ENCODE measurements around the gene SLC35F1. TPM values are rescaled to one million over a fixed set of nuclear protein-coding genes. Genes with fewer than 3 reads are reported as not detected.

Gene SLC35F1
- total RNA-seq, 1 donor from 2014 or later: not detected

DNA sequence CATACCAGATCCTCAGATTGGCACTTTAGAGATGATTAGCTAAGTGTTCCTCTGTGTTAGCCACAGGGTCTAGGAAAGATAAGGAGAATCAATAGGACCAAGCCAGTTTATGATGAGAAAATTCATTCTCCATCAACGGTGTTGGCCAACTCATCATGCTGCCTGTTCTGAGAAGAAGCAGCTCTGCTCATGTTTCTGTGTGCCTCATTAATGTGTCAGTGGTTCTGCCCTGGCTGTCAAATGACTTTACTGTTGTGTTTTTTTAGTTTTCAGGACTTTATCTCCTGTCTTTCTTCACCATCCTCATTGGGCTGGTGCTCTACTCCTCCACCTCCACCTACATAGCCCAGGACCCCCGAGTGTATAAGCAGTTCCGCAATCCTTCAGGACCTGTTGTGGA, 406.7 kb downstream of the SLC35F1 start:
- peaks cover 0 to 35% of the 10 kb centered on the region in 2 donors for H3K4me1 ChIP-seq
- peak overlapping the region; percentile 83 to 91 for H3K27ac ChIP-seq

DNA sequence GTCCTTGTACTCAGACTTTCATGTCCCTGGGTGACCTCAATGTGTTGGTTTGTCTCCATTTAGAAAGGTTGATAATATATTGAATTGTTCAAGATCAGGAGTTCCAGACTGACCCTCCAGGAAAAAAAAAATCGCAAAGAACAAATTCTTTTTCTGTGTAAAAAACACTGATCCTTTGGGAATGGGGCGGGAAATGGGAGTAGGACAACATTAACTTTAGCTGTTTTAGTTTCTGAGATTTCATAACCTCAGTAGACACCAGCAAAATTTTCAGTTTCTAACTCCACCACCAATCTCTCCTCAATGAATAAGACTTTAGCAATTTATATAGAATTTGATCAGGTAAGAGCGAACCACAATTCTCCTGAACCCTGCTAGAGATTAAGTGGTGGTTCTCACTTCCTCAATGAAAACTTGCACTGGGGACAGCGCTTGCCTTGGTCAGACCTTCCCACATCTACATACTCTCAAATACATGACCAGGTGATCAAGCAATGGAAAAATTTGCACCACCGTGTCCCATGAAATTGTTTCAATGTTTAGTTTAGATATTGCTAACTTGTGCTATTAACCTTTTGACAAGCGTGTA, 409.8 kb downstream of the SLC35F1 start:
- intact Hi-C loops (cut with DNase I): loop anchor here (1.0 kb wide), 1 partner anchor 20 kb away; no protein-coding TSS in a partner anchor
- no peak for DNase-seq (ENCODE audit: low spot score in 2 of 2)
- peak overlapping the region; percentile 83 to 91 for H3K27ac ChIP-seq
- H3K4me1 ChIP-seq: peaks cover 5 to 62% of the 10 kb centered on the region in 2 donors
- H3K36me3 ChIP-seq: no peaks in the 10 kb centered on the region
- no peaks in the 10 kb centered on the region for H3K27me3 ChIP-seq
- H3K4me3 ChIP-seq: peak overlapping the region; percentile 13 to 23
- TF ChIP-seq, protein P1, sequence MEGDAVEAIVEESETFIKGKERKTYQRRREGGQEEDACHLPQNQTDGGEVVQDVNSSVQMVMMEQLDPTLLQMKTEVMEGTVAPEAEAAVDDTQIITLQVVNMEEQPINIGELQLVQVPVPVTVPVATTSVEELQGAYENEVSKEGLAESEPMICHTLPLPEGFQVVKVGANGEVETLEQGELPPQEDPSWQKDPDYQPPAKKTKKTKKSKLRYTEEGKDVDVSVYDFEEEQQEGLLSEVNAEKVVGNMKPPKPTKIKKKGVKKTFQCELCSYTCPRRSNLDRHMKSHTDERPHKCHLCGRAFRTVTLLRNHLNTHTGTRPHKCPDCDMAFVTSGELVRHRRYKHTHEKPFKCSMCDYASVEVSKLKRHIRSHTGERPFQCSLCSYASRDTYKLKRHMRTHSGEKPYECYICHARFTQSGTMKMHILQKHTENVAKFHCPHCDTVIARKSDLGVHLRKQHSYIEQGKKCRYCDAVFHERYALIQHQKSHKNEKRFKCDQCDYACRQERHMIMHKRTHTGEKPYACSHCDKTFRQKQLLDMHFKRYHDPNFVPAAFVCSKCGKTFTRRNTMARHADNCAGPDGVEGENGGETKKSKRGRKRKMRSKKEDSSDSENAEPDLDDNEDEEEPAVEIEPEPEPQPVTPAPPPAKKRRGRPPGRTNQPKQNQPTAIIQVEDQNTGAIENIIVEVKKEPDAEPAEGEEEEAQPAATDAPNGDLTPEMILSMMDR (IDR thresholded peaks at IDR 0.05): no peak
- H3K9me3 ChIP-seq: no peaks in the 10 kb centered on the region

More for the DNA sequence above, 406.7 kb downstream of the SLC35F1 start:
- intact Hi-C loops (cut with DNase I): no loop called here
- Histone ChIP-seq H3K27me3 (no peaks in the 10 kb centered on the region), H3K36me3 (no peaks in the 10 kb centered on the region), H3K4me3 (no peak overlapping the region), H3K9me3 (no peaks in the 10 kb centered on the region)
- TF ChIP-seq, protein P1 (IDR thresholded peaks at IDR 0.05): no peak
- no peak for DNase-seq (ENCODE audit: low spot score in 2 of 2)

DNA sequence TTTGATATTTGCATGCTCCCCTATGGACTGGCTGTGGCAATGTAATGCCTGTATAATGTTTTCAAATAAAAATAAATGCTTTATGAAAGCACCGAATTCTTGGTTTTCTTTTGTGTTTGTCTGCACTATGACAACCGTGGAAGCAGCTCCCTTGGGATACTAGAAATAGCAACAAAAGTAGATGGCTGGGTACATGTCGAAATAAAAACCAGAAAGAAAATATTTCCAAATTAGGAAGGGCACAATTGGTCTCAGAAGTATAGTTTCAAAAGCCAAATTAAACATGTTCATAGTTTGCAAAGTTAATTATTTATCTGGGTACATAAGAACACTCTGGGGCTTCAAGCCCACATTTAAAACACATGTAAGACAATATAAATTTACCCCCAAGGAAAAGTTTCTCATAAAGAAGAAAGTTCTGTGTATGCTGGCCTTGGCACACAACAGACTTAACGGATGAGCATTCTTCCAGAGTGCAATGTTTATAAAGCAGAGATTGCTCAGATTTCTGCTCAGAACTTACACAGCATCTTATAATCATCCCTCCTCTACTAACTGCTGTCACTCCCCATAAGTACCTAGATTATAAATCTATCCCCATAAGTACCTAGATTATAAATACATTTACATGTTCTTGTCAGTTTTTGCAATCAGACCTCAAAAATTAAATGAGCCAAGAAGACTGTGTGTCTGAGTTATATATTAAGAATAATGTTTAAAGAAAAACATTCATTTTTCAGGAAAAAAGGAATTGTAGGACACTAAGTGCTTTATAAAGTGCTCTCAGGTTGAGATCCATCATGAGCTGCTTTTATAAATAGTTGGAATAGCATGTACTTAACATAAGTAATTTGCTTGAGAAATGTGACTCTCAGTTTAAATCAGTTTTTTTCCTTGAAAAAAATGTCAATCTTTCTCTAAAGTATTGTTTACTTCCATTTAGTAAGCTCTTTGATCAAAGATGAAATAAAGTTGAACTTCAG, 410.8 kb downstream of the SLC35F1 start:
- TF ChIP-seq, protein P1 (IDR thresholded peaks at IDR 0.05): no peak
- H3K9me3 ChIP-seq: no peaks in the 10 kb centered on the region
- H3K4me3 ChIP-seq: peak overlapping the region; percentile 13 to 23
- no peaks in the 10 kb centered on the region for H3K36me3 ChIP-seq
- intact Hi-C loops (cut with DNase I): loop anchor here (1.0 kb wide), 1 partner anchor 21 kb away; no protein-coding TSS in a partner anchor
- DNase-seq (ENCODE audit: low spot score in 2 of 2): peak in 1 of 2 donors; percentile 65
- H3K4me1 ChIP-seq: peaks cover 5 to 62% of the 10 kb centered on the region in 2 donors
- peak overlapping the region; percentile 83 to 91 for H3K27ac ChIP-seq
- H3K27me3 ChIP-seq: no peaks in the 10 kb centered on the region

DNA sequence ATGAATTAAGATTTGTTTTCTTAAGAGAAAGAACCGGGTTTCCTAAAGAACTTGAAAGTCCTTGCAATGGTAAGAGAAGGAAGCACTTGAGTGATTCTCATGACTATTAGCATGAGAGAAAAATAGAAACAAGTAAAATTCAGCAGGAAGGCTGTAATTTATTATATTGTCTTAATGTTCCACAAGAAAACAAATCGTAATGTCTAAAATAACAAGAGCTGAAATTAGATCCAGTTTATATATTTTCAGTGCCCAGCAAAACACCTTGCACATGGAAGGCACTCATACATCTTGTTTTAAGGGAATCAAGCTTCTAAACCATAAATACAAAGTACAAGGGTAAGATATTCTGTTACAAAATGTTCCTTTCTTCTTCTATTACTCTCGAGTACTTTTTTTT, 411.6 kb downstream of the SLC35F1 start:
- no peak for DNase-seq (ENCODE audit: low spot score in 2 of 2)
- Histone ChIP-seq H3K36me3 (no peaks in the 10 kb centered on the region), H3K27ac (peak overlapping the region; percentile 83 to 91), H3K4me1 (peaks cover 5 to 61% of the 10 kb centered on the region in 2 donors), H3K9me3 (no peaks in the 10 kb centered on the region), H3K27me3 (no peaks in the 10 kb centered on the region), H3K4me3 (no peak overlapping the region)
- intact Hi-C loops (cut with DNase I): no loop called here
- TF ChIP-seq, protein P1 (IDR thresholded peaks at IDR 0.05): no peak

DNA sequence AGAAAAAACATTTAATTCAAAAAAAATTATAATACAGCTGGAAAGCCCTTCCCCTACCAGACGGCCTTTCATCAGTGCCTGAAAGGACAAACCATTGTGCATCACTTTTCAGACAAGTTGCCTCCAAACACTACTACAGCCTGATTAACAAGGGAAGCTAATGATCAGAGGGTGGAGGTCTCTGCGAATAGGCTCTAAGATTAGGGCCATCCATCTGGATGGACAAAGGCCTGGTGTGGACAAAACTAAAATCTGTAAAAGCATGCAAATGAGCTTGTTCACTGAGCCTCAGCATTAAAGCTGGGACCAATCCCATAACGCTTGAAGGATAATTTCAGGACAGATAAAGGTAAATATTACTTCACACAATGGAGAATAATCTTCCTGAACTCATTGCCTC, 412.4 kb downstream of the SLC35F1 start:
- TF ChIP-seq, protein P1 (IDR thresholded peaks at IDR 0.05): no peak
- H3K27ac ChIP-seq: peak overlapping the region; percentile 83 to 91
- no peaks in the 10 kb centered on the region for H3K36me3 ChIP-seq
- DNase-seq (ENCODE audit: low spot score in 2 of 2): no peak
- no peaks in the 10 kb centered on the region for H3K9me3 ChIP-seq
- H3K27me3 ChIP-seq: no peaks in the 10 kb centered on the region
- peaks cover 5 to 58% of the 10 kb centered on the region in 2 donors for H3K4me1 ChIP-seq
- H3K4me3 ChIP-seq: no peak overlapping the region
- intact Hi-C loops (cut with DNase I): no loop called here
